HCT116 (cell line): Measurements from ENCODE around the gene HIBADH. TPM values are rescaled to one million over a fixed set of nuclear protein-coding genes. Genes with fewer than 3 reads are reported as not detected.

Experiments used
- ATAC-seq: fragments of 200-7000 bp; cut with Tn5 transposase; 2 replicates; pipeline ENCODE4 v1.9.1; 2020; ENCODE audit warnings: mild to moderate bottlenecking, moderate library complexity
- BruUV-seq: library from RNA; stranded (reverse); fragments of 400-500 nt; replicated peaks from 2 replicates; lab custom pipeline; 2021; lab: Mats Ljungman, UMichigan
- CTCF ChIA-PET: fragments of 300-600 bp; sonication (Branson Sonifier 250); formaldehyde crosslinking; loops from one replicate; lab custom pipeline; 2021; ENCODE audit warnings: antibody characterized with exemption; lab: Charles Lee
- POLR2A ChIA-PET: fragments of 300-600, 350-600 bp; sonication (Branson Sonifier 250); formaldehyde crosslinking; loops from one replicate; lab custom pipeline; 2021; ENCODE audit warnings: antibody characterized with exemption; lab: Charles Lee
- RAD21 ChIA-PET, 2 experiments: fragments of 300-600 bp; sonication (Branson Sonifier 250); formaldehyde crosslinking; loops; one replicate each; lab custom pipeline; 2023; ENCODE audit warnings: low total read pairs in 2 of 2; ENCODE audit not compliant: uncharacterized antibody in 2 of 2, unreplicated experiment in 2 of 2, low non-redundant PET in 1 of 2; lab: Charles Lee
- DNase-seq: peaks from one replicate; pipeline ENCODE4 v3.0.0-alpha.2; 2010; ENCODE audit warnings: low read depth, low spot score
- H2AFZ ChIP-seq: fragments of 200-600 bp; shearing (Covaris generic), sonication (generic); 2 replicates; pipeline ENCODE4 v1.6.1; 2017; ENCODE audit warnings: low read depth, mixed run types, mixed read lengths, antibody characterized with exemption, low read length; ENCODE audit not compliant: poor library complexity, severe bottlenecking
- H3K27ac ChIP-seq: 2 replicates; pipeline ENCODE4 v1.5.1; 2012; ENCODE audit warnings: low read depth, low read length
- H3K27me3 ChIP-seq: fragments of 200-600 bp; sonication (generic); 2 replicates; pipeline ENCODE4 v1.6.1; 2016; ENCODE audit warnings: mixed run types, low read length, mixed read lengths; ENCODE audit not compliant: insufficient read depth
- H3K36me3 ChIP-seq, 2 experiments: fragments of 200-500 bp in 1 of 2; fragments of 200-600 bp in 1 of 2; sonication (Bioruptor generic) in 1 of 2; sonication (generic) in 1 of 2; 2 replicates each; pipeline versions ENCODE4 v1.5.1 to v1.6.1; 2014 to 2016; ENCODE audit warnings: low read length in 2 of 2, inconsistent platforms in 1 of 2, mixed read lengths in 1 of 2, mixed run types in 1 of 2; ENCODE audit not compliant: insufficient read depth in 2 of 2, control insufficient read depth in 1 of 2
- H3K4me1 ChIP-seq, 2 experiments: fragments of 200-600 bp in 1 of 2; sonication (generic) in 1 of 2; 2 replicates each; pipeline versions ENCODE4 v1.5.1 to v1.6.1; 2012 to 2017; ENCODE audit warnings: low read length in 2 of 2, inconsistent platforms in 1 of 2, mild to moderate bottlenecking in 1 of 2, mixed read lengths in 1 of 2, mixed run types in 1 of 2, moderate library complexity in 1 of 2; ENCODE audit not compliant: insufficient read depth in 2 of 2, control insufficient read depth in 1 of 2
- H3K4me2 ChIP-seq: fragments of 200-600 bp; sonication (generic); 2 replicates; pipeline ENCODE4 v1.6.1; 2017; ENCODE audit warnings: mixed run types, low read length, mixed read lengths
- H3K4me3 ChIP-seq, 2 experiments: fragments of 200-600 bp in 1 of 2; sonication (generic) in 1 of 2; replicated peaks in 1 of 2; 2 replicates each; pipeline ENCODE4 v1.5.1; 2011 to 2016; ENCODE audit warnings: low read length in 2 of 2, control low read depth in 1 of 2, low read depth in 1 of 2, mild to moderate bottlenecking in 1 of 2, mixed read lengths in 1 of 2, mixed run types in 1 of 2
- H3K79me2 ChIP-seq: fragments of 200-600 bp; sonication (generic); 2 replicates; pipeline ENCODE4 v1.6.1; 2017; ENCODE audit warnings: mild to moderate bottlenecking, mixed run types, low read length, moderate library complexity, mixed read lengths; ENCODE audit not compliant: insufficient read depth
- H3K9ac ChIP-seq: fragments of 200-600 bp; sonication (generic); 2 replicates; pipeline ENCODE4 v1.6.1; 2016; ENCODE audit warnings: low read length, mixed read lengths
- H3K9me2 ChIP-seq: fragments of 200-600 bp; sonication (generic), shearing (Covaris generic); 2 replicates; pipeline ENCODE4 v1.6.1; 2017; ENCODE audit warnings: mixed run types, mild to moderate bottlenecking, moderate library complexity; ENCODE audit not compliant: insufficient read depth
- H3K9me3 ChIP-seq, 2 experiments: fragments of 200-500 bp in 1 of 2; fragments of 200-600 bp in 1 of 2; sonication (Bioruptor generic) in 1 of 2; sonication (generic) in 1 of 2; 2 replicates each; pipeline ENCODE4 v1.6.1; 2014 to 2017; ENCODE audit warnings: low read length in 2 of 2, mixed read lengths in 2 of 2, inconsistent platforms in 1 of 2, low read depth in 1 of 2, mild to moderate bottlenecking in 1 of 2, mixed run types in 1 of 2, moderate library complexity in 1 of 2; ENCODE audit not compliant: control insufficient read depth in 1 of 2, insufficient read depth in 1 of 2
- H4K20me1 ChIP-seq: fragments of 200-600 bp; sonication (generic), shearing (Covaris generic); 2 replicates; pipeline ENCODE4 v1.6.1; 2017; ENCODE audit warnings: mixed run types, mild to moderate bottlenecking, moderate library complexity; ENCODE audit not compliant: insufficient read depth
- CTCF ChIP-seq, 3 experiments: fragments of 200-600 bp in 1 of 3; sonication (generic) in 1 of 3; IDR thresholded peaks in 2 of 3; conservative IDR thresholded peaks in 1 of 3; 2 replicates each; pipeline ENCODE4 v1.5.1; 2012 to 2017; ENCODE audit warnings: low read depth in 2 of 3, low read length in 2 of 3, antibody characterized with exemption in 1 of 3, borderline replicate concordance in 1 of 3, control low read depth in 1 of 3, mild to moderate bottlenecking in 1 of 3, mixed read lengths in 1 of 3, mixed run types in 1 of 3, moderate library complexity in 1 of 3; ENCODE audit not compliant: insufficient read depth in 1 of 3
- ELF1 ChIP-seq: IDR thresholded peaks from 2 replicates; pipeline ENCODE4 v1.6.1; 2012; ENCODE audit warnings: low read depth, borderline replicate concordance
- EZH2phosphoT487 ChIP-seq: fragments of 200-600 bp; IDR thresholded peaks from 2 replicates; pipeline ENCODE4 v1.6.1; 2018; ENCODE audit warnings: antibody characterized with exemption, borderline replicate concordance
- MAX ChIP-seq: IDR thresholded peaks from 2 replicates; pipeline ENCODE4 v1.6.1; 2012
- SP1 ChIP-seq: IDR thresholded peaks from 2 replicates; pipeline ENCODE4 v1.6.1; 2012; ENCODE audit warnings: low read depth
- SRF ChIP-seq: IDR thresholded peaks from 2 replicates; pipeline ENCODE4 v1.6.1; 2012; ENCODE audit warnings: low read depth
- ZBTB33 ChIP-seq: IDR thresholded peaks from 2 replicates; pipeline ENCODE4 v1.6.1; 2011; ENCODE audit warnings: mild to moderate bottlenecking, low read length, moderate library complexity; ENCODE audit not compliant: insufficient replicate concordance; ENCODE audit errors: extremely low read depth
- ZNF274 ChIP-seq: fragments of 200-500 bp; sonication (Bioruptor generic); IDR thresholded peaks from 2 replicates; pipeline ENCODE4 v1.6.1; 2014; ENCODE audit warnings: mild to moderate bottlenecking, low read depth, low read length, inconsistent platforms
- intact Hi-C: fragments of 100-400 bp; cut with micrococcal nuclease; formaldehyde crosslinking; loops from 2 replicates; pipeline ENCODE4 v1.10.0; 2022
- total RNA-seq: library from RNA; stranded (reverse); gene quantifications from one replicate; pipeline ENCODE4 v1.2.1, GENCODE V29; 2021; ENCODE audit not compliant: unreplicated experiment

Gene HIBADH
- total RNA-seq, 1 experiment from 2014 or later, result 32.4 TPM

- no peaks in the 10 kb centered on the region for H3K9me3 ChIP-seq
- peaks cover 0 to 3% of the 10 kb centered on the region in 2 experiments; a peak in 2 of 4 replicates for H3K4me1 ChIP-seq
- no peaks in the 10 kb centered on the region for H3K27me3 ChIP-seq
- ATAC-seq, result no peak
- ChIA-PET CTCF (interaction anchor here (1.0 to 2.5 kb wide), 7 partner anchors 9 to 495 kb away, joined by 3 to 6 read pairs (median 3); no protein-coding TSS in a partner anchor), RAD21 (no interaction called here), POLR2A (no interaction called here)
- H3K4me3 ChIP-seq, result no peak overlapping the region
- no peak overlapping the region for H3K4me2 ChIP-seq
- no peaks in the 10 kb centered on the region for H3K79me2 ChIP-seq
- no peak overlapping the region for H3K9ac ChIP-seq
- BruUV-seq, result no TSS peak
- no peaks in the 10 kb centered on the region for H3K9me2 ChIP-seq
- H4K20me1 ChIP-seq, result no peaks in the 10 kb centered on the region
- intact Hi-C loops, result loop anchor here (10.0 kb wide), 1 partner anchor 404 kb away; no protein-coding TSS in a partner anchor
- no peaks in the 10 kb centered on the region for H3K36me3 ChIP-seq
- no peak overlapping the region for H2AFZ ChIP-seq
- DNase-seq, result no peak
- TF ChIP-seq CTCF (IDR thresholded peaks at IDR 0.05 in 2 of 3, conservative IDR thresholded peaks at IDR 0.05 in 1 of 3; ENCODE audit: borderline replicate concordance in 1 of 3, insufficient read depth in 1 of 3, low read depth in 2 of 3, low read length in 2 of 3) (no peak), ZNF274 (no peak), ZBTB33 (no peak), SRF (no peak), MAX (no peak), EZH2phosphoT487 (no peak), ELF1 (no peak), SP1 (no peak)
- H3K27ac ChIP-seq, result no peak overlapping the region
Observed at GRCh38 chr7:27690649-27691048, 28.0 kb upstream of the HIBADH start.
